ENCODE results near the gene PELO.

GRCh38 chr5:52789378-52789777, 1.7 kb downstream of the PELO start:
- TF ChIP-seq CTCF (IDR thresholded peaks at IDR 0.05; ENCODE audit: low read depth, low read length, poor library complexity, severe bottlenecking) (no peak), EZH2phosphoT487 (IDR thresholded peaks at IDR 0.05; ENCODE audit: borderline replicate concordance, low read length) (no peak)

Measured in DOHH2 (cell line).